ENCODE measurements around the gene MTREX.

The MTREX gene

DNA sequence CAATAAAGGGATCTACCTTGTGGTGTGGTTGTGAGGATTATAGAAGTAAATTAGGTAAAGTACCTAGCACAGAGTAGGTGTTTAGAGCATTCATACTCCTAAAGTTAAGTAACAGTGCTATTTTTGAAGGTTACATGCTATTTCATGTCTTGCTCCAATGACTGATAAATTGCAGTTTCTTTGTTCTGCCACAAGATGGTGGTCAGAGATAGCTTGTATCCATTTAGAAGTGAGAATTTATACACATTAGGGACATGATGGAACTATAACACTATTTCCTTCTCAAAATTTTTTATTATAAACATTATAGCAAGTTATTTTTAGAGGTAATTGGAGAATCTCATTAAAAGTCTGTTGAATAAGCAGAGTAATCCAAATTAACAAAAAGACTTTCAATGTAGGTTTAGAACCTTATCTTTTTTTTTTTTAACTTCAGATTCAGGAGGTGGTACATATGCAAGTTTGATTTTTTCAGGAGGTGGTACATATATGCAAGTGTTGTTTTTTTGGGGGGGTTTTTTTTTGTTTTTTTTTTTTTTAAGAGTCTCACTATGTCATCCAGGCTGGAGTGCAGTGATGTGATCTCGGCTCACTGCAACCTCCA, 17.1 kb downstream of the MTREX start:
- DNase-seq (ENCODE audit: low read depth): peak; percentile 62

DNA sequence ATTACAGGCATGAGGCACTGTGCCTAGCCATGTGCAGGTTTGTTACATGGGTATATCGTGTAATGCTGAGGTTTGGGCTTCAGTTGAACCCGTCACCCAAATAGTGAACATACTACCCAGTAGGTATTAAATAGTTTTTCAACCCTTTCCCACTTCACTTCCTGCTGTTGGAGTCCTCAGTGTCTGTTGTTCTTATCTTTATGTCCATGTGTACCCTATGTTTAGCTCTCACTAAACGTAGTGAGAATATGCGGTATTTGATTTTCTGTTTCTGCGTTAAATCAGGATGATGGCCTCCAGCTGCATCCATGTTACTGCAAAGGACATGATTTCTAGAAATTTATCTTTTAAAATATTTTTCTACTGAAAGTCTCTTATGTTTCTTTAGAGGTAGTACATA, 17.8 kb downstream of the MTREX start:
- no peak for DNase-seq (ENCODE audit: low read depth)

- DNase-seq (ENCODE audit: low read depth): no peak
Observed at GRCh38 chr5:55327281-55327680, 19.5 kb downstream of the MTREX start.

GRCh38 chr5:55331321-55331720, 23.5 kb downstream of the MTREX start:
- no peak for DNase-seq (ENCODE audit: low read depth)

- no peak for DNase-seq (ENCODE audit: low read depth)
Observed at GRCh38 chr5:55333017-55333416, 25.2 kb downstream of the MTREX start.

GRCh38 chr5:55333811-55334210, 26.0 kb downstream of the MTREX start:
- DNase-seq (ENCODE audit: low read depth): no peak

DNA sequence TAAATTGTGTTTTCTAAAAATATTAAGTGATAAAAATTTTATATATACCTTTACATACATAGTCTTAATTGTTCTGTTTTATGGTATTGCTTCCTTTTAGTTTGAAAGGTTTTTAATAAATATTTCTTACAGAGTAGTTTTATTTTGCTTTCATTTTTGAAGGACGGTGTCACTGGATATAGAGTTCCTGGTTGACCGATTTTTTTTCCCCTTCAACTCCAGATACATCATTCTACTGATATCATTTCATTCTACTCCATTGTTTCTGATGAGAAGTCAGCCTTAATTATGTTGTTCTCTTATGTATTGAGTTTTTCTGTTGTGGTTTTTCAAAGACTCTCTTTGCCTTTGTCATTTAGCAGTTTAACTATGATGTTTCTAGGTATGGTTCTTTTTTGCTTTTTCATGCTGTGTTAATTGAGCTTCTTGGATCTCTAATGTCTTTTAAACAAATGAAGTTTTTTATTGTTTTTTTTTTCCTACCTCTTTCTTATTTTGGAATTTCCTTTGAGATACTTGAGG, 30.4 kb downstream of the MTREX start:
- DNase-seq (ENCODE audit: low read depth): no peak

DNA sequence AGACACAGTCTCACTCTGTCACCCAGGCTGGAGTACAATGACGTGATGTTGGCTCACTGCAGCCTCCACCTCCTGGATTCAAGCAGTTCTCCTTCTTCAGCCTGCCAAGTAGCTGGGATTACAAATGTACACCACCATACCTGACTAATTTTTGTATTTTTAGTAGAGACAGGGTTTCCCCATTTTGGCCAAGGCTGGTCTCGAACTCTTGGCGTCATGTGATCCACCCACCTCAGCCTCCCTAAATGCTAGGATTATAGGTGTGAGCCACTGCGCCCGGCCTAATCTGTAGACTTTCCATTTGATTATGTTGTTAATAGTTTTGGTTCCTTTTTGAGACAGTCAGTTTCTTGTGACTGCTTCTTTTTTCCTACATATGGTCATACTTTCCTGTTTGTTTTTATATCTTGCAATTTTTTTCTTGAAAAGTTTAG, 31.0 kb downstream of the MTREX start:
- DNase-seq (ENCODE audit: low read depth): no peak

GRCh38 chr5:55343107-55343506, 35.3 kb downstream of the MTREX start:
- DNase-seq (ENCODE audit: low read depth): no peak

DNA sequence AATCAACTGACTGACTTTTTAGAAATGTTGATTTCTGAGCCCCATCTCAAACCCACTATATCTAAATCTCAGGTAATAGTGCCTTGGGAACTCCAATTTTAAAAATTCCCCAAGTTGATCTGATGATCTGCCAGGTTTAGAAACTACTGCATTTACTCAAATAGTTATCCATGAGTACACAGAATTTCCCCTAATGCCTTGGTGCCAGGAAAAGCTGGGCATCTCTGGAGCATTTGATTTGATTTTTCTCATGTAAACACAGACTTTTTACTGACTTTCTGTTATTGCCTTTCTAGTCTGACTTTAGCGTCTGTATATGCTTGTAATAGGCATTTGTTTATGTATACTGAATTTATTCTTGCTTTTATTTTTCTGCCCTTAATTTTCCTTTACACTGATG, 35.8 kb downstream of the MTREX start:
- DNase-seq (ENCODE audit: low read depth): no peak

GRCh38 chr5:55344392-55344992, 36.7 kb downstream of the MTREX start:
- peak; percentile 81 for DNase-seq (ENCODE audit: low read depth)

DNA sequence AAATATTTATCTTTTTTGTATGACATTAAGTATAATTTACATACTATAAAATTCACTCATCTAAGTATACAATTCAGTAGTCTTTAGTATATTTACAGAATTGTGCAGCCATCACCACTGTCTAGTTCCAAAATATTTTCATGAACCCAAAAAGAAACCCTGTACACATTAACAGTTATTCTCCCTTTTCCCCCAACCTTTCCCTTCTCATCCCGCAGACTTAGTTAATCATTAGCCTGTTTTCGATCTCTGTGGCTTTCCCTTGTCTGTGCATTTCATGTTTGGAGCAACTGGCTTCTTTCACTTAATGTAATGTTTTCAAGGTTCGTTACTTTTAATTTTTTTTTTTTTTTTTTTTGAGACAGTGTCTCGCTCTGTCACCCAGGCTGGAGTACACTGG, 37.5 kb downstream of the MTREX start:
- DNase-seq (ENCODE audit: low read depth): no peak

DNA sequence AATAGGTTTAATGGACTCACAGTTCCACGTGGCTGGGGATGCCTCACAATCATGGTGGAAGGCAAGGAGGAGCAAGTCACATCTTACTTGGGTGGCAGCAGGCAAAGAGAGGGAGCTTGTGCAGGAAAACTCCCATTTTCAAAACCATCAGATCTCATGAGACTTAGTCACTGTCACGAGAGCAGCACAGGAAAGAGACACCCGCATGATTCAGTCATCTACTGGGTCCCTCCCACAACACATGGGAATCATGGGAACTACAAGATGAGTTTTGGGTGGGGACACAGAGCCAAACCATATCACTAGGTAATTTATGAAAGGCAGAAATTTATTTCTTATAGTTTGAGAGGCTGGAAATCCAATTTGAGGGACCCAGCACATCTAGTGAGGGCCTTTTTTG, 40.0 kb downstream of the MTREX start:
- DNase-seq (ENCODE audit: low read depth): no peak

DNA sequence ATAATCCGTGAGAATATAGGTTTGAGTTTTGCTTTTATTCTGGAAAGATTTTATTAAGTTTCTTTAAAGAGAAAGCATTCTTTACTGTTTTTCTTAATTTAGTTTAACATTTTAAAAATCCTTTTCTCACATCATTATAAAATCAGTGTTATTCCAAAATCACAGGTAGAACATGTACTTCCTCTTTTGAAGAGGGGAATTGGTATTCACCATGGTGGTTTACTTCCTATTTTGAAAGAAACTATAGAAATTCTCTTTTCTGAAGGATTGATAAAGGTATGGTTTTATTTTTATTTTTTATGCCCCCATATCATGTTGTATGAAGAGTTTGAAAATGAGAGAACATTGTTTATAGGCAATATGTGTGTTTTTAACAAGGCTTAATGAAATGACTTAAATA, 43.0 kb downstream of the MTREX start:
- DNase-seq (ENCODE audit: low read depth): no peak

GRCh38 chr5:55356896-55357295, 49.1 kb downstream of the MTREX start:
- DNase-seq (ENCODE audit: low read depth): no peak

GRCh38 chr5:55360190-55360589, 52.4 kb downstream of the MTREX start:
- DNase-seq (ENCODE audit: low read depth): peak; percentile 70

DNA sequence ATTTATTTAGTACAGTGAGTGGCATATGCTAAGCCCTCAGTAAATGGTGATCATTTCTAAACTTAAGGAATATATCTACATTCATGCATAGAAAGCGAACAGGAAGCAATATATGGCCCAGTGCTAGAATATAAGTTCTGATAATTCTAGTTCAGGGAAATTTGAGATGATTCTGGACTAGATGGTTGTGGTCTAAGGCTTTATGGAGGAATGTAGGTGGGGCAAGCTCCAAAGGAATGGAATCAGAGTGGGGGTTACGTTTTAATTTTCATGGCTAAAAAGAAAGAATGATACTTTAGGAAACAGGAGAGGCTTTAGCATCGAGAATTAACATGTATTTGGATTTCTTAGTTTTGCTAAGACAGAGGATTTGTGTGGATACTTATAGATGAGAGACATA, 56.1 kb downstream of the MTREX start:
- DNase-seq (ENCODE audit: low read depth): peak; percentile 70

- no peak for DNase-seq (ENCODE audit: low read depth)
Observed at GRCh38 chr5:55364537-55365055, 56.8 kb downstream of the MTREX start.

DNA sequence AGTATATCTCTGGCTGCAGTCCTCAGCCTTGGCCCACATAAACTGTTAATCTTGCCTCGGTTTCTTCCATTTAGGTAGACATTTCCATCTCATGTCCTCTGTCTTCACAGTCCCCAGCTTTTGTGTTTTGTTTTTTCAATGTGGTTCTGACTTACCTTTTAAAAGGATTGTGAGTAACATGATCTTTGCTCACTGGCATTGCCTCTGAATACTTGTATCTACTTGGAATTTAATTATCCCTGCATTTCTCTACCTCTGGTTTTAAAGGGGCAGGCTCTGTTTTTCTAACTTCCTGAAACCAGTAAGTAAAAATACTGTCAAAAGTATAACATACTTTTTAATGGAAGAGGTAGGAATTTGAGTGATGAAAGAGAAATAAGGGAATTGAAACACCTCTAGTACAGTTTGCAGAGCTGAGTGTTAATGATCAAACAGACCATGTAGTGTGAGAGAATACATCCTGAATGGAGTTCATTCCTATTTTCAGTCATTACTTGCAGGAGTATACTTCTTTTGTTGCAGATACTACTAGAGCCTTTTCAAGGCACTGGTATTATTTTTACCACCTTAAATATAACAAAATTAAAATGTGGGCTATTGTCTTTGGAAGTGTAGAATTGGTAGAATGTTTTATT, 62.6 kb downstream of the MTREX start:
- DNase-seq (ENCODE audit: low read depth): no peak

DNA sequence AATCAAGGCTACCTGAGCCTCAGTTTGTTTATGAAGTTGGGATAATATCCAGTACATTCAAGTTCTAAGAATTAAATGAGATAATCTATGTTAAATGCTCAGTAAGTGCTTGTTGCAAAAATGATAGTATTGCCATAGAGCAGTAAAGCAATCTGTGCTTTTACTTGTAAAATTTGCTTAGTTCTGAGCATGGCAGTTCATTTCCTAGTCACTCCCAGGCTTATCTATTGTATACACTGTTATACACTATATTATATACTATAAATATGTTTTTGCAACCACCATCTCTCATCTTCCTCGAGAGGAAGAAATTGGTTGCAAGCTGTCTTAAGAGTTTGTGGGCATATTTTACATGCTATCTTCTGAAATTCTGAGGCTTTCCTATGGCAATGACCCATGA, 63.4 kb downstream of the MTREX start:
- DNase-seq (ENCODE audit: low read depth): no peak

- DNase-seq (ENCODE audit: low read depth): no peak
Observed at GRCh38 chr5:55372130-55372925, 64.5 kb downstream of the MTREX start.

- no peak for DNase-seq (ENCODE audit: low read depth)
Observed at GRCh38 chr5:55377810-55378209, 70.0 kb downstream of the MTREX start.
